ENCODE measurements around the gene CERT1.

DNA sequence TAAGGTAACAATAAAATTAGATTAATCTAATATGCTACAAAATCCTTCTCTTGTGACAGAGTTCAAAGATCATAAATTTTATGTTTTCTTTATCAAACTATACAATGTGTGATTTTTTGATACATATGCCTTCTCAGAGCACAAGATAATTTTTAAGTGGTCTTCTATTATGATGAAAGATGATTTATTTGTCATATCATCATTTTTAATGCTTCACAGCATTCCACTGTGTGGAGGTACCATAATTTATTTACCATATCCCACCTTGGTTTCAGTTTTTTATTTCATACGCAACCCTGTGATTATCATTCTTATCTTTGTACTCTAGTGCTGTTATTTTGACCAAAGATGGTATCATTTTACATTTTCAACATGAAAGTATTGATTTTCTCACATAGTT lies 41.9 kb upstream of the CERT1 start:
- TF ChIP-seq, protein P1, sequence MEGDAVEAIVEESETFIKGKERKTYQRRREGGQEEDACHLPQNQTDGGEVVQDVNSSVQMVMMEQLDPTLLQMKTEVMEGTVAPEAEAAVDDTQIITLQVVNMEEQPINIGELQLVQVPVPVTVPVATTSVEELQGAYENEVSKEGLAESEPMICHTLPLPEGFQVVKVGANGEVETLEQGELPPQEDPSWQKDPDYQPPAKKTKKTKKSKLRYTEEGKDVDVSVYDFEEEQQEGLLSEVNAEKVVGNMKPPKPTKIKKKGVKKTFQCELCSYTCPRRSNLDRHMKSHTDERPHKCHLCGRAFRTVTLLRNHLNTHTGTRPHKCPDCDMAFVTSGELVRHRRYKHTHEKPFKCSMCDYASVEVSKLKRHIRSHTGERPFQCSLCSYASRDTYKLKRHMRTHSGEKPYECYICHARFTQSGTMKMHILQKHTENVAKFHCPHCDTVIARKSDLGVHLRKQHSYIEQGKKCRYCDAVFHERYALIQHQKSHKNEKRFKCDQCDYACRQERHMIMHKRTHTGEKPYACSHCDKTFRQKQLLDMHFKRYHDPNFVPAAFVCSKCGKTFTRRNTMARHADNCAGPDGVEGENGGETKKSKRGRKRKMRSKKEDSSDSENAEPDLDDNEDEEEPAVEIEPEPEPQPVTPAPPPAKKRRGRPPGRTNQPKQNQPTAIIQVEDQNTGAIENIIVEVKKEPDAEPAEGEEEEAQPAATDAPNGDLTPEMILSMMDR (IDR thresholded peaks at IDR 0.05), result no peak
- TF ChIP-seq POLR2A (IDR thresholded peaks at IDR 0.05), result no peak
